Adrenal gland (tissue), 12 donors: ENCODE data around the gene MSL2. TPM values are rescaled to one million over a fixed set of nuclear protein-coding genes. Genes with fewer than 3 reads are reported as not detected.
"Not testable (repeated sequence)": the region's sequence is repeated elsewhere in the genome, so short reads cannot be mapped to it uniquely, and the experiment has no call there.

Experiments used
- DNase-seq, 7 donors: peaks; one replicate each; pipeline ENCODE4 v3.0.0-alpha.2; 2019 to 2020
- H3K27ac ChIP-seq, 5 donors: fragments of 200-600 bp; sonication (generic) in 4 of 5; 1 replicate in 3 of 5; 2 replicates in 2 of 5; pipeline versions ENCODE4 v1.5.1 to v1.8.0; 2016 to 2020; ENCODE audit warnings: mild to moderate bottlenecking in 1 of 5
- H3K27me3 ChIP-seq: fragments of 200-600 bp; 2 replicates; pipeline ENCODE4 v1.8.0; 2021
- H3K36me3 ChIP-seq, 2 donors: fragments of 200-600 bp; replicated peaks in 1 of 2; 1 replicate in 1 of 2; 2 replicates in 1 of 2; pipeline versions ENCODE4 v1.5.1 to v1.8.0; 2018 to 2022
- H3K4me1 ChIP-seq, 2 donors: fragments of 200-600 bp; replicated peaks in 1 of 2; 1 replicate in 1 of 2; 2 replicates in 1 of 2; pipeline versions ENCODE4 v1.5.1 to v1.8.0; 2018 to 2021
- H3K4me3 ChIP-seq, 4 donors: fragments of 200-600 bp; sonication (generic) in 3 of 4; one replicate each; pipeline ENCODE4 v1.5.1; 2016 to 2018
- H3K9me3 ChIP-seq, 3 donors: fragments of 200-600 bp; sonication (generic) in 1 of 3; replicated peaks in 1 of 3; 1 replicate in 2 of 3; 2 replicates in 1 of 3; pipeline versions ENCODE4 v1.5.1 to v1.8.0; 2016 to 2021
- CTCF ChIP-seq, 6 experiments: fragments of 450-650 bp in 4 of 6; fragments of 200-600 bp in 2 of 6; sonication (generic) in 1 of 6; IDR thresholded peaks; 1 replicate in 5 of 6; 2 replicates in 1 of 6; pipeline versions ENCODE4 v1.5.1 to v1.8.0; 2016 to 2021; ENCODE audit warnings: antibody characterized with exemption in 6 of 6, mild to moderate bottlenecking in 2 of 6, moderate library complexity in 1 of 6
- POLR2A ChIP-seq, 2 donors: fragments of 450-650 bp; IDR thresholded peaks; one replicate each; pipeline ENCODE4 v1.6.1; 2017; ENCODE audit warnings: antibody characterized with exemption in 2 of 2, mild to moderate bottlenecking in 2 of 2, moderate library complexity in 1 of 2
- WGBS, 4 donors: extraction: QIAGEN DNeasy Blood & Tissue Kit in 2 of 4; methylation state at CpG; one replicate each; pipeline versions ENCODE4 v1.1.5 to v1.1.7; 2013 to 2017; 5-methylcytosine and 5-hydroxymethylcytosine counted together
- intact Hi-C, 2 donors: fragments of 100-400 bp; cut with DNase I; formaldehyde crosslinking; loops; one replicate each; pipeline versions ENCODE4 v1.14.1 to v1.15.0; 2022 to 2023
- polyA plus RNA-seq, 3 donors: library from polyadenylated mRNA; stranded (reverse); fragments of 200-250 nt in 2 of 3; fragments of 350-450 nt in 1 of 3; fragmentation: Illumina TruSeq in 1 of 3; extraction: RNeasy Lipid Tissue Mini Kit (QIAGEN cat#74804) in 1 of 3; gene quantifications; one replicate each; pipeline ENCODE4 v1.2.3, GENCODE V29; 2013 to 2014
- total RNA-seq, 9 donors: library from RNA; depleted of rRNA in 4 of 9; stranded (reverse); fragments of >200 nt in 4 of 9; fragments of 120-200 nt in 1 of 9; fragmentation: NEBNext Ultra II Directional in 1 of 9; extraction: Animal tissue kit (Norgen Biotek cat#: 25700) in 1 of 9; gene quantifications; one replicate each; pipeline versions ENCODE4 v1.1.0 to v1.2.4, GENCODE V29; 2013 to 2023
- donor health status: healthy with polysubstance abuse.
- donor health status: Bipolar disorder and iron deficiency.
- donor health status: DM: yes; HTN: yes; CAD: no.
- donor health status: DM: no; HTN: no; CAD: no.
- donor health status: DM: no; HTN: no; CAD: no.
- donor health status: DM: yes; HTN: yes; CAD: no.

Gene MSL2
- total and polyA plus RNA-seq, 12 donors = 4.0 to 36.0 (median 19.1) TPM

- intact Hi-C loops = loop anchor here in 1 of 2 donors (5.0 to 10.0 kb wide), 2 partner anchors 41 to 109 kb away; no protein-coding TSS in a partner anchor
- Histone ChIP-seq H3K36me3 (no peaks in the 10 kb centered on the region), H3K9me3 (no peaks in the 10 kb centered on the region), H3K4me1 (peaks cover 42 to 55% of the 10 kb centered on the region in 2 donors), H3K27ac (peak overlapping the region in 3 of 5 donors; percentile 100), H3K27me3 (no peaks in the 10 kb centered on the region), H3K4me3 (peak overlapping the region in 3 of 4 donors; percentile 2 to 81 (median 62))
- 0 to 1% (median 1%) methylated on average over 6 of the region's 6 CpGs for WGBS, 4 donors
- TF ChIP-seq CTCF (IDR thresholded peaks at IDR 0.05) = no peak
- TF ChIP-seq POLR2A (IDR thresholded peaks at IDR 0.05) = no peak
- no peak for DNase-seq
Observed at GRCh38 chr3:136193278-136194054, 2.7 kb downstream of the MSL2 start.

- WGBS, 4 donors = 0 to 1% (median 0%) methylated on average over 2 of the region's 2 CpGs
- intact Hi-C loops = loop anchor here in 1 of 2 donors (5.0 to 10.0 kb wide), 2 partner anchors 41 to 108 kb away; no protein-coding TSS in a partner anchor
- peak overlapping the region in 2 of 5 donors; percentile 100 for H3K27ac ChIP-seq
- H3K36me3 ChIP-seq = no peaks in the 10 kb centered on the region
- peak overlapping the region in 2 of 4 donors; percentile 2 to 81 for H3K4me3 ChIP-seq
- H3K27me3 ChIP-seq = no peaks in the 10 kb centered on the region
- no peaks in the 10 kb centered on the region for H3K9me3 ChIP-seq
- H3K4me1 ChIP-seq = peaks cover 43 to 55% of the 10 kb centered on the region in 2 donors
- TF ChIP-seq CTCF (IDR thresholded peaks at IDR 0.05) (no peak), POLR2A (IDR thresholded peaks at IDR 0.05) (no peak)
- no peak for DNase-seq
Observed at GRCh38 chr3:136192831-136193230, 3.3 kb downstream of the MSL2 start.

GRCh38 chr3:136192195-136192594 lies 3.9 kb downstream of the MSL2 start:
- DNase-seq, H3K36me3 ChIP-seq, H3K9me3 ChIP-seq, H3K27me3 ChIP-seq: not testable (repeated sequence)
- peak overlapping the region in 3 of 5 donors; percentile 14 to 100 (median 33) for H3K27ac ChIP-seq
- intact Hi-C loops = loop anchor here in 1 of 2 donors (5.0 to 10.0 kb wide), 2 partner anchors 40 to 107 kb away; no protein-coding TSS in a partner anchor
- 23 to 28% (median 25%) methylated on average over 6 of the region's 6 CpGs for WGBS, 4 donors
- H3K4me1 ChIP-seq = peaks cover 40 to 55% of the 10 kb centered on the region in 2 donors
- peak overlapping the region in 2 of 4 donors; percentile 6 to 81 for H3K4me3 ChIP-seq

- H3K27ac ChIP-seq = peak overlapping the region in 1 of 5 donors; percentile 23
- WGBS, 4 donors = 89 to 90% (median 89%) methylated on average over 11 of the region's 11 CpGs
- intact Hi-C loops = loop anchor here in 1 of 2 donors (5.0 to 10.0 kb wide), 2 partner anchors 38 to 105 kb away; no protein-coding TSS in a partner anchor
Observed at GRCh38 chr3:136189859-136190617, 6.1 kb downstream of the MSL2 start.

More at GRCh38 chr3:136189859-136190617, 6.1 kb downstream of the MSL2 start:
- H3K27me3 ChIP-seq = no peaks in the 10 kb centered on the region
- TF ChIP-seq CTCF (IDR thresholded peaks at IDR 0.05) = no peak
- H3K9me3 ChIP-seq = no peaks in the 10 kb centered on the region
- H3K4me1 ChIP-seq = peaks cover 45 to 65% of the 10 kb centered on the region in 2 donors
- H3K4me3 ChIP-seq = no peak overlapping the region
- no peak for DNase-seq
- no peaks in the 10 kb centered on the region for H3K36me3 ChIP-seq
